Measurements from ENCODE around the gene APOBEC3C.
"Not testable (repeated sequence)": the region's sequence is repeated elsewhere in the genome, so short reads cannot be mapped to it uniquely, and the experiment has no call there.

Gene APOBEC3C

DNA sequence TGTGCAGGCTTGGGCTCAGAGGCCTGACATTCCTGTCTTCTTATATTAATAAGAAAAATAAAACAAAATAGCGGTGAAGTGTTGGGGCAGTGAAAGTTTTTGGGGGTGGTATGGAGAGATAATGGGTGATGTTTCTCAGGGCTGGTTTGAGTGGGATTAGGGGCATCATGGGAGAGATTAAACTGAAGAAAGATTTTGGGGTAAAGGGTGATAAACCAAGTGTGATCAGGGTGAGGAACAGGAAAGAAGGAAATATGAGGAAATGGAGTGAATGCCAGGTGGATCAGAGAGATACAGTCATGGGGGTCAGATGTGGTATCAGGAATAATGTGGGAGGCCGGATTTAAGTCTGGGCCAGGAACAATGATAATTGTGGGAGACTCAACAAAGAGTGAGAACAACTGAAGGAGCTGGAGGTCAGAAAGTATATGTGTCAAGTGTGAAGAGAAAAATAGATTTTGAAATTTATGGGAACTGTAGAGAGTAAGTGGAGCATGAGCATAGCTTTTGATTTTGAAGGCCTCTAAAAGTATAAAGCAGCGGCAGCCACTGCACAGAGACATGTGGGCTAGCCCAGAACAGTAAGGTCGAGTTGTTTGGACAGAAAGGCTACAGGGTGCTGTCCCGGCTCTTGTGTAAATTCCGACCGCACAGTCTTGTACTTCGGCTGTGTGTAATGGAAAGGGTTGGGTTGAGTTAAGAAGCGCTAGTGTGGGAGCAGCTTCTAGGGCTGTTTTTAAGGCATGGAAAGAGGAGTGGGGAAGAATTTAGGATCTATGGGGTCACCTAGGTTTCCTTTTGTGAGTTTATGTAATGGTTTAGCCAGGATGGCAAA lies 52.6 kb downstream of the APOBEC3C start:
- not testable (repeated sequence) for DNase-seq

DNA sequence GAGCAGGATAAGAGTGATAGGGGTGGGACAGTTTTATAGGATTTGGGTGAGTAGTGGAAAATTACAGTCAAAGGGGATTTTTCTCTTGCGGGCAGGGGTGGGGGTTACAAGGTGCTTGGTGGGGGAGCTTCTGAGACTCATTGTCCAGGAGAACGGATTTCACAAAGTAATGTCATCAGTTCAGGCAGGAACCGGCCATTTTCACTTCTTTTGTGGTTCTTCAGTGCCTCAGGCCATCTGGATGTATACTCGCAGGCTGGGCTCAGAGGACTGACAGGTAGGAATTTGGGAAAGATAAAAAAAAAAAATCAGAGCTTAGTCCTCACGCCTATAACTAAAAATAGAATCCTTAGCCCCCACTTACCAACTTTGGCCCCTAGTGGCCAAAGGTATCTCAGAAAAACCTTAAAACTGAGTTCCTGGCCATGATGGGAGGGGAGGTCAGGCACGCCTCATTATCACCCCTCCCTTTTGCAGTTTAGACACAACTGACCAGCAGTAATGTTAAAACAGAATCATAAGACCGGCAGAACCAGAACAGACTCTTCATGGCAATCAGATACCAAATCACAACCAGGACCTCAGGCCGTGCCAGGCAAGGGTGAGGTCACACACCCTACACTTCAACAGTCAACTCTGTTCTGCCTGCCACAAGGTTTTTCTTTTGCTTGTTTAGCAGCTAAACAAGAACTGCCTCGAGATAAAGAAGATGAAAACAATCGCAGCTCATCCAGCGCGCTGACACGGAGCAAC lies 54.2 kb downstream of the APOBEC3C start:
- no peak for DNase-seq

Measured in activated CD4-positive, alpha-beta T cell treated with anti-CD3 and anti-CD28 coated beads for 4 hours (primary cell).